HG03439 (cell line): ENCODE results near the gene GALNT9.

Experiments
- ATAC-seq: cut with Tn5 transposase; IDR thresholded peaks from one replicate; pipeline ENCODE4 v1.9.1; 2021; ENCODE audit warnings: mild to moderate bottlenecking, moderate library complexity; ENCODE audit not compliant: unreplicated experiment

The GALNT9 gene

GRCh38 chr12:132174015-132174838, 155.2 kb downstream of the GALNT9 start:
- no peak for ATAC-seq

DNA sequence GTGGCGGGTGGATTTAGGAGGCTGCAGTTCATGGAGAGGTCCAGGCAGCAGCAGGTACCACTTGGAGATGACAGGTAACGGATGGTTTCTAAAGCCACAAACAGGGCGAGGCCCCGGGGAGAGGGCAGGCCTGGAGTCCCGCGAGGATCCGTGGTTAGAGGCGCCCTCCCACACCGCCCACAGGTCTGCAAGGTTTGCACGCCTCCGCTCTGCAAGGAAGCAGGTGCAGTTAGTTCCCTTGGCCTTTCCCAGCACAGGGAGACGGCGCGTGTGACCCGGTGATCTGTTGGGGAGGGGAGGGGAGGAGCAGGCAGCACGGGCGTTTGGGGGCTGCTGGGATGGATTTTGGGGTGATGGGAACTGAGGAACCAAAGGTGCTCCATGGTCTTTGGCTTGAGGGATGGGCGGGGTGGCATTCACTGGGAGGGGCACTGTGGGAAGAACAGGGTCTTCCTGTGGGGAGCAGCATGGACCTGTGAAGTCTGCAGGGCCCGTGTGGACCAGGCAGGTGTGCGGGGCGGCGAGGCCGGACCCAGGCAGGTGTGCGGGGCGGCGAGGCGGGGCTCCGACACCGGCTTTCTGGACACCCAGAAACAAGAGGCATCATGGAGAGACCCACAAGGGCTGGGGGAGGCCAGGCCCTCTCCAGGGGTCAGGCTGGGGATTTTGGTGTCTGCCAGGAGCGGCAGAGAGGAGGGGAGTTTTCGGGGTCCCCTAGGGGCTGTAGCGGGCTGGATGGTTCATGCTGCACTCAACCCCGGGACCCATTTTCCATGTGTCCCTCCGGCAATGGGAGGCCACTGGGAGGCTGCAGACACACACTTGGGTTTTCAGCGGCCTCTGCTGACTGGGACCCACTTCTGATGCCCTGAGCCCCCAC, 156.0 kb downstream of the GALNT9 start:
- no peak for ATAC-seq

DNA sequence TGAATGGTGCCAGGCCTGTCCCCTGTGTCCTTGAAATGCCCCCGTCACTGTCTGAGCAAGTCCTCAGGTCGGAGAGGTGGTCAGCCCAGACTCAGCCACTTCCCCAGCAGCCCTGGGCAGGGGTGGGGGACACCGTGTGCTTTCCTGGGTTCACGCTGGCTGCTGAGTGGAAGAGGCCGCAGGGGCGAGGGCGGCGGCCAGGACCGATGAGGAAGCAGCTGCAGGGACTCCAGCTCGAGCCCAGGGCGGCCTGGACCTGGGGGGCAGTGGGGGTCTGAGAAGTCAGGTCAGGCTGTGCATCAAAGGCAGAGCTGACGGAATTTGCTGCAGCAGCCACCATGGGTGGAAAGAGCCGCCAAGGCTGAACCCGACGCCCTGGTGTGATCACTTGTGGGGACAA, 156.8 kb downstream of the GALNT9 start:
- no peak for ATAC-seq

DNA sequence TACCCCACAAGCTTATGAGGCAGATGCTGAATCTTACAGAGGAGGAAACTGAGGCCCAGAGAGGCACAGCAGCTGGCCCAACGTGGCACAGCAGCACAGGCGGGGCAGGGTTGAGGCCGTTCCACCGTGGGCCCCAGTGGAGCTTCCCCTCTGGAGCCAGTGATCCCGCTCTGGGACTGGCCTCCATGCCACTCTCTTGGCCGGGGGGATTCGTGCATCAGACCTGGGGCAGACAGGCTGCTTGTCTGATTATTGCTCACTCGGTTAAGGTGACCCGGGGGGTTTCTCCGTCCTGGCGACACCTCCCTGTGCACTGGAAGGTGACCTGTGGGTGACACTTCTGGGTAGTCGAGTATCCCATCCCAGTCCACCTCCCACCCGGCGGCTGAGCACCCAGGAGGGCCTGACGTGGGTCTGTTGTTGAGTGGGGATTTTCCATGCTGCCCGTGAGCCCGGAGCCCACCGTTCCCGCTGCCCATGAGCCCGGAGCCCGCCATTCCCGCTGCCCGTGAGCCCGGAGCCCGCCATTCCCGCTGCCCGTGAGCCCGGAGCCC, 157.3 kb downstream of the GALNT9 start:
- no peak for ATAC-seq

- no peak for ATAC-seq
Measured at GRCh38 chr12:132171293-132171967, 158.0 kb downstream of the GALNT9 start.

- no peak for ATAC-seq
Measured at GRCh38 chr12:132170637-132171292, 158.6 kb downstream of the GALNT9 start.

- no peak for ATAC-seq
Measured at GRCh38 chr12:132170094-132170636, 159.2 kb downstream of the GALNT9 start.

DNA sequence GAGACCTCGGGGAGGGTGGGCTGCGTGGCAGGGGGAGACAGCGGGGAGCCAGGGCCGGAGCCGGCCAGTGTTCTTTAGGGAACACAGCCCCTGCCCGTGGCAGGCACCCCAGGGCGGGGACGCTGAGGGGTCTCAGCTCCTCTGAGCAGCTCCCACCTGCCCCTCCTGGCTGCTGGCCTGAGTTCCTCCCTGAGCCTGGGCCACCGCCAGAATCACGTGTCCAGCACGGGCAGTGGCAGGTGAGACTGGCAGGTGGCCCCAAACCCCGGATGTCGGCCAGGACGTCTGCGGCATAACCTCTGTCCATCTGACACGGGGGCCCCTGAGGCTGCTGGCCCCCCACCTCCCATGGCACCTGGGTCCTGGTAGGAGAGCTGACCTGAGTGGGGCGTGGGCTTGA, 160.0 kb downstream of the GALNT9 start:
- no peak for ATAC-seq

GRCh38 chr12:132168311-132169031, 160.9 kb downstream of the GALNT9 start:
- no peak for ATAC-seq

- no peak for ATAC-seq
Measured at GRCh38 chr12:132167611-132168310, 161.6 kb downstream of the GALNT9 start.

- no peak for ATAC-seq
Measured at GRCh38 chr12:132166801-132167591, 162.4 kb downstream of the GALNT9 start.

DNA sequence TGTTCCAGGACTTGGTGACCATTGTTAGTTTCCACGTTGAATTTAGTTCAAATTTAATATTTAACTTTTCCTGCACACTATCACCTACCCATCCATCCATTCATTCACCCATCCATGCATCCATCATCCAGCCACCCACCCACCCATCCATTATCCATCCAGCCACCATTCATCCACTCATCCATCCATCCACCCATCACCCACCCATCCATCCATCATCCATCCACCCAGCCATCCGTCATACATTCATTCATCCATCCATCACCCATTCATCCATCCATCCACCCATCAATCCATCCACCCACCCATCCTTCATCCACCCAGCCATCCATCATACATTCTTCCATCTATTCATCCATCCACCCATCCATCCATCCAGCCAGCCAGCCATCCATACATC, 163.3 kb downstream of the GALNT9 start:
- ATAC-seq, result no peak

- no peak for ATAC-seq
Measured at GRCh38 chr12:132165584-132165983, 163.8 kb downstream of the GALNT9 start.

GRCh38 chr12:132164426-132164825, 165.0 kb downstream of the GALNT9 start:
- no peak for ATAC-seq

DNA sequence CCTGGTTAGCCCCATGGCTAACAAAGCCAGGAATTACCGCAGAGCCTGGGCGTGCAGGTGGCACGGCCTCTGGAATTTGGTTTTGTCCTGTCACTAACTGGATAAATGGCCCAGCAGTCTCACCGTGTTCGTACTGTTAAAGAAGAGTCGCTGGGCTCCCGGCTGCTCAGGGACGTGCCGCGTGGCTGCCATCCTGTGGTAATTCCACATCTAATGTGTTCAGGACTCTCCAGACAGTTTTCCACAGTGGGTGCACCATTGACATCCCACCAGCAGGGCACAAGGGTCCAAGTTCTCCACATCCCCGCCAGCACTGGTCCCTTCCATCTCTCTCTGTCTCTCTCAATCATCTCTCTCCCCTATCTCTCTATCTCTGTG, 165.5 kb downstream of the GALNT9 start:
- no peak for ATAC-seq

DNA sequence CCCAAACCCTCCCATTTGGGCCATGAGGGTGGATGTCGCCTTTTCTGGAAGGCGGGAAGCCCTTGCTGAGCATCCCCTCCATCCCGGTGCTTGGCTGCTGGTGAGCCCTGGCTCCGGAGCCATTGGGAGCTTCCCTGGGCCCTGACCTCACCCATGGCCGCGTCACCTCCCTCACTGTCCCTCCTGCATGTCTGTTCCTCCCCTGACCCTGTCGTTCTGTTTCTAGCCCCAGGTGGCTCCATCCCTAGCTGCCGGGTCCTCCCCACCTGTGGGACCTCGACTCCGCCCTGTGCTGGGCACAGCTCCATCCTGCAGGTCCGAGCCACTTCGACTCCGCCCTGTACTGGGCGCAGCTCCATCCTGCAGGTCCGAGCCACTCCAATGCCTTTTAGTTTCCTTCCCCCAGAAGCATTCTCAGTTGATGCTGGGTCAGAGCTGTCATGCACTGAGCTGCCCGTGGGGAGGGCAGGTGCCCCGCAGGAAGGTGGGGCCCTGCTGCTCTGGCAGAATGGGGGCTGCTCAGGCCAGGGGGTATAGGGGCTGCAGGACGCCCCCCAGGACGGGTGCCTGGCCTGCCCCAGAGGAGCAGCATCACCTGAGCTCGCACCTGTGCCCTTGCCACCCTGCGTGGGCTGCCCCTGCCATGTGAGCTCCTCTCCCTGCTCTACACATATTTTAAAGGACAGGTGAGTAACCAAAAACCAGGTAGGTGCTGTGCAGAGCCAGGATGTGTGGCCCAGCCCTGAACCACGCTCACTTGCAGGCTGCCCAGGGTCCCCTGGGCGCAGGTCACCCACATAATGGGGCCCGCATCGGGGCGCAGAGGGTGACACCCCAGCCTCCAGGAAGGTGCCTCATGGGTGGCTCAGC, 166.1 kb downstream of the GALNT9 start:
- ATAC-seq, result no peak

GRCh38 chr12:132162508-132163031, 166.8 kb downstream of the GALNT9 start:
- no peak for ATAC-seq
